ENCODE data around the gene RGS12. TPM values are rescaled to one million over a fixed set of nuclear protein-coding genes. Genes with fewer than 3 reads are reported as not detected.

The RGS12 gene
- total RNA-seq, 1 donor from 2014 or later: 59.5 TPM

DNA sequence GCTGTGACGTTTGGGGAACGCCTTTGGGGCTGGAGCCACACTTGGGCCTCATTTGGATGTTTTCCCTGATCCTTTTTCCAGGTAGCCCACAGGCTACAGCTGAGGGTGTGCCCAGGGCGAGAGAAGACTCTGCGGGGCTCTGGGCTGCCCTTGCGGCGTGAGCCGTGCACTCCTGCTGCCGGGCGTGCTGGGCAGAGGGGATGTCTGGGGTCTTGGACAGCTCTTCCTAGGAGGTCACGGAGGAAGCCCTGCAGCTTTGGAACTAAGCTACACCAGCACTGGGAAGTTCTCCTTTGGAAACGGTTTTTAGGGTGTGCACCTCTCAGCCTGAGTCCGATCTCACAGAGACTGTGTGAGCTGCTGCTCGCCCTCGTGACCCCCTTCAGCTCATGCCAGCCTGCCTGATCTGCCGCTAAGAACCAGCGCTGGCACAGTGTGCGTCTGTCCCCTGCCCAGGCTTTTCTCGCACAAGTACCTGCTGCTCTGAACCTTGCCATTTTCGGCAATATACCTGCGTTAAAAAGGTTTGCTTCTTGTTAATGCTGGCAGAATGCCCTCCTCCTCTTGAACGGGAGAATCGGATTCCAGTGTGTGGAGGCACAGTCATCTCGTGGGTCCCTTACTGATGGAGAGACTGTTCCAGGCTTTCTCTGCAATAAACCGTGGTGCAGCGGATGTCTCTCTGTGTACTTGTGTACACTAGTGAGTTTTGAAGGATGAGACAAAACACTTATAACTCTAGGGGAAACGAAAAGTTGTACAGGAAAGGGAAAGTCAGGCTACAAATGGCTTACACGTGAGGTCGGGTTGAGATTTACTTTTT lies 29.6 kb upstream of the RGS12 start:
- H3K4me3 ChIP-seq: no peak overlapping the region
- TF ChIP-seq, protein P1, sequence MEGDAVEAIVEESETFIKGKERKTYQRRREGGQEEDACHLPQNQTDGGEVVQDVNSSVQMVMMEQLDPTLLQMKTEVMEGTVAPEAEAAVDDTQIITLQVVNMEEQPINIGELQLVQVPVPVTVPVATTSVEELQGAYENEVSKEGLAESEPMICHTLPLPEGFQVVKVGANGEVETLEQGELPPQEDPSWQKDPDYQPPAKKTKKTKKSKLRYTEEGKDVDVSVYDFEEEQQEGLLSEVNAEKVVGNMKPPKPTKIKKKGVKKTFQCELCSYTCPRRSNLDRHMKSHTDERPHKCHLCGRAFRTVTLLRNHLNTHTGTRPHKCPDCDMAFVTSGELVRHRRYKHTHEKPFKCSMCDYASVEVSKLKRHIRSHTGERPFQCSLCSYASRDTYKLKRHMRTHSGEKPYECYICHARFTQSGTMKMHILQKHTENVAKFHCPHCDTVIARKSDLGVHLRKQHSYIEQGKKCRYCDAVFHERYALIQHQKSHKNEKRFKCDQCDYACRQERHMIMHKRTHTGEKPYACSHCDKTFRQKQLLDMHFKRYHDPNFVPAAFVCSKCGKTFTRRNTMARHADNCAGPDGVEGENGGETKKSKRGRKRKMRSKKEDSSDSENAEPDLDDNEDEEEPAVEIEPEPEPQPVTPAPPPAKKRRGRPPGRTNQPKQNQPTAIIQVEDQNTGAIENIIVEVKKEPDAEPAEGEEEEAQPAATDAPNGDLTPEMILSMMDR (IDR thresholded peaks at IDR 0.05): no peak
- H3K36me3 ChIP-seq: no peaks in the 10 kb centered on the region
- DNase-seq: no peak
- no peak overlapping the region for H3K27ac ChIP-seq
- ATAC-seq: peak; percentile 22 to 29
- H3K4me1 ChIP-seq: no peaks in the 10 kb centered on the region
- intact Hi-C loops (cut with DNase I): no loop called here
- H3K9me3 ChIP-seq: no peaks in the 10 kb centered on the region
- H3K27me3 ChIP-seq (ENCODE audit: low read depth): no peaks in the 10 kb centered on the region

GRCh38 chr4:3263876-3264193 lies 29.0 kb upstream of the RGS12 start:
- no peaks in the 10 kb centered on the region for H3K9me3 ChIP-seq
- DNase-seq: no peak
- H3K36me3 ChIP-seq: no peaks in the 10 kb centered on the region
- no peaks in the 10 kb centered on the region for H3K4me1 ChIP-seq
- no peaks in the 10 kb centered on the region for H3K27me3 ChIP-seq (ENCODE audit: low read depth)
- H3K4me3 ChIP-seq: no peak overlapping the region
- intact Hi-C loops (cut with DNase I): no loop called here
- TF ChIP-seq, protein P1 (IDR thresholded peaks at IDR 0.05): no peak
- ATAC-seq: no peak
- H3K27ac ChIP-seq: no peak overlapping the region

- Histone ChIP-seq H3K27me3 (ENCODE audit: low read depth) (no peaks in the 10 kb centered on the region), H3K27ac (no peak overlapping the region), H3K36me3 (no peaks in the 10 kb centered on the region), H3K4me1 (no peaks in the 10 kb centered on the region), H3K4me3 (no peak overlapping the region), H3K9me3 (no peaks in the 10 kb centered on the region)
- ATAC-seq (no peak), DNase-seq (no peak)
- TF ChIP-seq, protein P1 (IDR thresholded peaks at IDR 0.05): no peak
- intact Hi-C loops (cut with DNase I): no loop called here
These were observed 26.7 kb upstream of the RGS12 start for GRCh38 chr4:3266076-3266475.

DNA sequence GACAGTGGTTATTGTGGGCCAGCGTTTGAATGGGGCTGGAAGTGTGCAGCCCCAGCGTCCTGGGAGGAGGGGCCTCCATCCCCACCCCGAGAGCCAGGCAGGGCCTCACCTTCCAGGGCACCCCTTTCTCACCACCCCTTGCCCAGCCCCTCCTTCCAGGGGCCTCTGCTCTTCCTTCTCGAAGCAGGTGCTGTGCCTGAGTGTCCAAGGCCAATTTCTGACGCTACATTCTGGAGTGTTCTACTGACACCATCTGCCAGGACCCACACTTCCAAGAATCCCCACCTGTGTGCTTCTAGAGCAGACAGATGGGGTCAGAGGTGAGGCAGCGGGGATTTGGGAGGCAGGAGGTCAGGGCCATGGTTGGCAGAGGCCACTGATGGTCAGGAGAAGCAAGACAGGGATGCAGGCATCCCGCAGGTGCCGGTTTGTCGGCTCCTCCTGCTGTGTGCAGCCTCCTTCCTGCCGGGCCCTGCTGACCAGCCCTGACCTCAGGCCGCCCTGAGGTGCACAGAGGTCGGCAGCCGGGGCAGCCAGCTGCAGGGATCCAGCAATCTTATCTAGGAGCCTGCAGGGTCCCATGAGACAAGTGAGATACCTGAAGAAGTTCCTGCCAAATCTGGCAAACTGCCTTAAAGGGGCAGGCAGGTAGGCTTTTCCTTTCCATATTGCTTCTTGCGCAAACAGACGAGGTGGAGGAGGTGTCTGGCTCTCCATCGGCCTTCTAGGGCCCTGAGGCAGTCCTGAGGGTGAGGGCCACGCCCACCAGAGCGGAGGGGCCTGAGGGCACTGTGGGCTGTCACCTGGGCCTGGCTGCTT lies 25.0 kb upstream of the RGS12 start:
- TF ChIP-seq, protein P1 (IDR thresholded peaks at IDR 0.05): no peak
- intact Hi-C loops (cut with DNase I): no loop called here
- Histone ChIP-seq H3K36me3 (no peaks in the 10 kb centered on the region), H3K4me1 (no peaks in the 10 kb centered on the region), H3K27me3 (ENCODE audit: low read depth) (no peaks in the 10 kb centered on the region), H3K4me3 (no peak overlapping the region), H3K27ac (no peak overlapping the region), H3K9me3 (no peaks in the 10 kb centered on the region)
- no peak for DNase-seq
- ATAC-seq: peak in 1 of 2 donors; percentile 42

DNA sequence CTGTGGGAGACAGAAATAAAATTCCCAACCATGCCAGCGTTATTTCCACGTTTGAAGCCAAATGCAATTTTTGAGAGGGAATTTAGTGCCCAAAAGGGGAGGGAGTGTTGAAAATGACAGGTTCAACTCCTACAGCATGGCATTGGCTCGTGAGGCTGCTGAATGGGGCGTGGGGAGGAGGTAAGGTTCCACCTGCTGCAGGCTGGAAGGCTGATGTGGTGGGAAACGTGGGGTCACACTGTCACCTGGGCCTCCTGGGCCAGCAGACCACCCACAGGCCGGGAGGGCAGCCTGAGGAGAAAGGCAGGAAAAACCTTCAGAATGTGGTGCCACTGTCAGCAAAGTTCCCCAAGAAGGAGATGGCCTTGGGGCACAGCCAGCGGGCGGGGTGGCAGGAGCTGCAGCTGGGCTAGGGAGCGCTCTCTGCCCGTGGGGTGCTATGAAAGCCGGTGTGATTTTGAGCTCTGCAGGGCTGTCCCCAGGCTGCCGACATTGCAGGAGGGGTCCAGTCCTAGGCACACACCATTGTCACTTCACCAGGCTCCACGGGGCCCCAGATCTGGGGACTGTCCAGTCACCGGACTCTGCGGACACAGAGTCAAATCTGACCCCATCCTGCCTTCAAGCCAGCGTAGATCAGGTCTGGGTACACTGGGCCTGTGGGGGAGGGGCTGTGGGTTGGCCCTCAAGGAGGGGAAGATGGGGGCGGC lies 24.3 kb upstream of the RGS12 start:
- Histone ChIP-seq H3K27ac (no peak overlapping the region), H3K4me3 (no peak overlapping the region), H3K4me1 (no peaks in the 10 kb centered on the region), H3K36me3 (no peaks in the 10 kb centered on the region), H3K9me3 (no peaks in the 10 kb centered on the region), H3K27me3 (ENCODE audit: low read depth) (no peaks in the 10 kb centered on the region)
- intact Hi-C loops (cut with DNase I): no loop called here
- TF ChIP-seq, protein P1 (IDR thresholded peaks at IDR 0.05): no peak
- DNase-seq (no peak), ATAC-seq (no peak)
